T-helper 1 cell (primary cell): ENCODE data around the gene SLC22A31.

ENCODE experiments used
- DNase-seq, 5 donors: peaks; one replicate each; pipeline ENCODE4 v3.0.0-alpha.2; 2012 to 2020

The SLC22A31 gene

GRCh38 chr16:89147085-89147817 is 53.1 kb downstream of the SLC22A31 start:
- DNase-seq: no peak

- DNase-seq: no peak
These were observed 53.9 kb downstream of the SLC22A31 start for GRCh38 chr16:89146211-89147005.
